ENCODE data around the gene SMIM10. TPM values are rescaled to one million over a fixed set of nuclear protein-coding genes. Genes with fewer than 3 reads are reported as not detected.

Gene SMIM10
- total RNA-seq, 1 donor = 5.0 TPM

Other genes with a start within 250 kb of the SMIM10 start
- gene PABIR2, start 193.8 kb upstream of the SMIM10 start, total RNA-seq (ENCODE audit: low replicate concordance) = 6.0 and 10.2 TPM in 2 replicates
- 17.3 and 35.2 TPM in 2 replicates for gene MOSPD1, start 75.7 kb upstream of the SMIM10 start, total RNA-seq (ENCODE audit: low replicate concordance)
- gene RTL8B, start 31.6 kb downstream of the SMIM10 start, total RNA-seq (ENCODE audit: low replicate concordance) = 13.2 and 13.4 TPM in 2 replicates
- 68.4 and 152 TPM in 2 replicates for gene RTL8C, start 41.4 kb downstream of the SMIM10 start, total RNA-seq (ENCODE audit: low replicate concordance)
- gene RTL8A, start 61.1 kb downstream of the SMIM10 start, total RNA-seq (ENCODE audit: low replicate concordance) = 2.6 and 14.3 TPM in 2 replicates
- gene SMIM10L2B, start 107.7 kb downstream of the SMIM10 start, total RNA-seq (ENCODE audit: low replicate concordance) = 0.63 and 1.1 TPM in 2 replicates
- gene ETDB, start 129.5 kb downstream of the SMIM10 start, total RNA-seq (ENCODE audit: low replicate concordance) = not detected in 2 replicates
- not detected in 2 replicates for gene CT55, start 180.4 kb downstream of the SMIM10 start, total RNA-seq (ENCODE audit: low replicate concordance)